Left lobe of liver (tissue), 2 donors: Measurements from ENCODE around the gene CPEB4. TPM values are rescaled to one million over a fixed set of nuclear protein-coding genes. Genes with fewer than 3 reads are reported as not detected.
A peak's percentile ranks its signal among the peaks of the same experiment; 100 is the strongest.

ENCODE experiments used
- ATAC-seq: fragments of 200-7000 bp; cut with Tn5 transposase; one replicate; pipeline ENCODE4 v1.9.1; 2020; ENCODE audit warnings: mild to moderate bottlenecking, moderate library complexity
- DNase-seq: peaks from one replicate; pipeline ENCODE4 v3.0.0-alpha.2; 2020; ENCODE audit warnings: low spot score
- total RNA-seq: library from RNA; stranded (reverse); gene quantifications from one replicate; pipeline ENCODE4 v1.2.1, GENCODE V29; 2021
- donor health status: DM: no; HTN: no; CAD: no; lungs with moderate emphysema.
- donor health status: DM: no; HTN: yes; CAD: no.

The CPEB4 gene
- total RNA-seq, 1 donor from 2014 or later, result 28.2 TPM

GRCh38 chr5:173910215-173910614 is 22.1 kb downstream of the CPEB4 start:
- DNase-seq (no peak), ATAC-seq (no peak)

DNA sequence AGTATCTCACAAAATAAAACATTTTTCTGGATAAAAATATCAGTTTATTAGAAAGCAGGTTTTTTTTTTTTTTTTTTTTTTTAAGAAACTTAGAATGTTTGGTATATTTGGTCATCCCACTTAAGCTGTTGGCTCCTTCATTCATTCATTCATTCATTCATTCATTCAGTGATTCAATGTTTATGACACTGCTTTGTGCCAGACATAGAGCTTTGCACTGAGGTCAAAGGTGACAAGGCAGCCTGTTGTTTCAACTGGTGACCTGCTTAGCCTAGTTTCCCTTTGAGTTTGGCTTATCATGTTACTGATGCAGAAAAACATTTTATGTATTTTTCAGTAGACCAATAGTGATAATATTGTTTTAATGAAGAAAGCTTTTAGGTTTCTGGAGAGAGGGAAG is 23.5 kb downstream of the CPEB4 start:
- DNase-seq (no peak), ATAC-seq (peak; percentile 56)

DNA sequence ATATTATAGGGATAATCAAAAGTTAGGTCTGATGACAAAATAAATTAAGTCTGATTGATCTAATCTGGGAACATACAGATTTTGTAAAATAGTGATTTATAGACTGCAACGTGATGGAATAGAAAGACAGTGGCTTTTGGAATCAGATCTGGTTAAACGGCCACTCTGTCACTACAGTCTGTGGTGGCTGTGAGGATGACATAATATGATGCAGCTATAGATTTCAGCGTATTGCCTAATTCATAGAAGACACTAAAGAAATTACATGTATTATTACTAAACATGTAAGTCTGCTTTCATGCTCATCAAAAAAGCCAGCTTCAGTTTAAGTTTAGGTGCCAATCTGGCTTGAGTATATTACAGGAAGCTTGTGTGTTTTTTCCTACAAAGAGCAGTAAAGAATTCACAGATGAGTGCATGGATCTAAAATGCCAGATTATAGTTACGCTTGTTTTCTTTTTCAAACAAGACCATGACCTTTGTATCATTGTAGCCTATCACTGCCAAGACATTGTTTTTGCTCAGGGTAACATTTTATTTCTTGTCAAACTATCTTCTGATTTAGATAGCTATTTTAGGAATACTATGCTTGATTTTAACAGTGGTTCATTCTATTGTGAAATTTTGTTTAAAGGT is 25.7 kb downstream of the CPEB4 start:
- ATAC-seq, result peak; percentile 66

GRCh38 chr5:173915310-173916014 is 27.3 kb downstream of the CPEB4 start:
- no peak for ATAC-seq

More for the DNA sequence above, 25.7 kb downstream of the CPEB4 start:
- no peak for DNase-seq

GRCh38 chr5:173916233-173916632 is 28.1 kb downstream of the CPEB4 start:
- ATAC-seq (no peak), DNase-seq (no peak)

More at GRCh38 chr5:173915310-173916014, 27.3 kb downstream of the CPEB4 start:
- DNase-seq, result no peak

GRCh38 chr5:173917788-173918786 is 29.9 kb downstream of the CPEB4 start:
- ATAC-seq, result peak; percentile 70

DNA sequence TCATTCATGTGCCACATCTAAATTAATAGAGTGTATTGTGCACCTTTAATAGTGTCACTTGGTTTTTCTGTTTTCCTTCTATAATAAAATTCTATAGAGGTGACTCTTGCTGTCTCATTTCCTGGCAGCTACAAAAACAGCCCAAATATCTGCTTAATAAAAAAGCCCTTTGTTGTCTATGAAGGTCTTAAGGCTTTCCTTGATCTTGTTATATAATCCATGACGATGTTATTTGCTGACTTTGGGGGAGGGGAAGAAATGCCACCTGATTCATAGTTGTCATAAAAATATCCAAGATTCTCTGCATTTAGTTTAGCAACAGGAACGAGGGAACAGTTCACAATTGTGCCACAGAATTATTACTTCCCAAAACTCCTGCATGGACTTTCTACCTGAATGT is 31.3 kb downstream of the CPEB4 start:
- DNase-seq (no peak), ATAC-seq (no peak)

More at GRCh38 chr5:173917788-173918786, 29.9 kb downstream of the CPEB4 start:
- no peak for DNase-seq

GRCh38 chr5:173920024-173920753 is 32.0 kb downstream of the CPEB4 start:
- ATAC-seq (no peak), DNase-seq (no peak)

- DNase-seq (no peak), ATAC-seq (no peak)
Observed at GRCh38 chr5:173920866-173921555, 32.9 kb downstream of the CPEB4 start.

- ATAC-seq, result no peak
- no peak for DNase-seq
Observed at GRCh38 chr5:173922527-173922926, 34.4 kb downstream of the CPEB4 start.

- ATAC-seq (peak; percentile 18), DNase-seq (no peak)
Observed at GRCh38 chr5:173923218-173924095, 35.3 kb downstream of the CPEB4 start.

GRCh38 chr5:173924899-173925298 is 36.8 kb downstream of the CPEB4 start:
- no peak for ATAC-seq
- no peak for DNase-seq

- ATAC-seq, result peak; percentile 20
- DNase-seq, result no peak
Observed at GRCh38 chr5:173925449-173926071, 37.4 kb downstream of the CPEB4 start.

DNA sequence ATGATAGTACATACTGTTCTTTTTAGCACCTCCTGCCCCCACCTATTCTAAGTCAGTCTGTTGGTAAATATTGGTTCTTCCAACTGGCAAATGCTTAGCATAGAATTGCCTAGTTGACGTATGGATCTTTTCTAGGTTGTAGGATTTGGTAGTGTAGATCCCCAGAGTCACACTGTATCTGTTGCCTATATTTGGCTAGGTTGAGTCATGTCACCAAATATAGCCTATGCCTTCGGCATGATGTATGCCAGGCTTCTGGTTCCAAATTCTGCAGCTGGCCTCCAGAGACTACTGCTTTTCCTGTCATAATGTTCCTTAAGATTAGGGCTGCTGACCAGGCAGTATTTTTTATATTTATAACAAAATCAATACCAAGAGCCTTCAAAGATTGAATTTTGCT is 38.2 kb downstream of the CPEB4 start:
- peak; percentile 44 for ATAC-seq
- no peak for DNase-seq

- no peak for ATAC-seq
- no peak for DNase-seq
Observed at GRCh38 chr5:173928871-173929574, 40.9 kb downstream of the CPEB4 start.

DNA sequence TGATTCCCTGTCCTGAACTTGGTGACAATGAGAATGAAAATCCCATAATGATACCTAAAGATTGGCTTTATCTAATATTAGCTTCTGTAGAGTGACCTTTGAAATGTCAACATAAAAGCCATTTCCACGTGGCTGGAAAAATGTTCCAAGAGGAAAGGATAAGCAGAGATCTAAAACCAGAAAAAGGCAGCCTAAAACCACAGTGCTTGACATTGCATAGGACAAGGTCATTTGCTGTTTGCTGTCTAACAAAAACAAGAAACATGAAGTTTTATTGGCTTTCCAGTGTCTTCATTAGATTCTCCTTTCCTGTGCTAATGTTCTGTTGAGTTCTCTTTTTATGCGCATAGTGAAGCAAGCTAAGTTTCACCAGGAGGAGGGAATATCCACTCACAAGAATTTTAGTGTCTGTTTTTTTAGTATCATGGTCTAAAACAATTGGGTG is 44.6 kb downstream of the CPEB4 start:
- DNase-seq (no peak), ATAC-seq (peak; percentile 92)

GRCh38 chr5:173933901-173934300 is 45.8 kb downstream of the CPEB4 start:
- ATAC-seq (no peak), DNase-seq (no peak)

DNA sequence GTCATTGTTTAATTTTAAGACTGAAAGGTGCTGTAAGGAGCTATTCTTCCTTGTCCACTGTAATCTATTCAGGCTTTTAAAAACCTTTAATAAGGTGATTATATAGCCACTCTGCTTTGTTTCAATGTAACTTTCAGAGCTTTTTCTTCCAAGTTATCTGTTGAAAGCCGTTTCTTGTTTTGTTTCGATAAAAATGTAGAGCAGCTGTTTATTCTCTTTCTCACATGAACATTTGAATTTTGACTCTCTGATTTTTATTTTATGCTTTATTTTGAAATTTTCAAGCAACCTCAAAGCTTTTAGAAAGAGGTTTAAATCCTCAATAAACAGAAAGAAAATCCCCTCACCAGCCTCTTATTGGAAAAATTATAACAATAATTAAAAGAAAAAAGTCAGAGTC is 47.2 kb downstream of the CPEB4 start:
- no peak for DNase-seq

More for the DNA sequence above, 47.2 kb downstream of the CPEB4 start:
- no peak for ATAC-seq
